Ascending aorta (tissue), 2 donors: ENCODE data around the gene RTN4. TPM values are rescaled to one million over a fixed set of nuclear protein-coding genes. Genes with fewer than 3 reads are reported as not detected.

Source experiments
- DNase-seq, 2 donors: peaks; one replicate each; pipeline ENCODE4 v3.0.0-alpha.2; 2019; ENCODE audit warnings: low spot score in 2 of 2
- H3K27ac ChIP-seq, 2 donors: fragments of 200-600 bp; sonication (generic); one replicate each; pipeline ENCODE4 v1.5.1; 2016 to 2017; ENCODE audit warnings: mild to moderate bottlenecking in 1 of 2
- H3K27me3 ChIP-seq: fragments of 200-600 bp; sonication (generic); one replicate; pipeline ENCODE4 v1.5.1; 2017
- H3K36me3 ChIP-seq, 2 donors: fragments of 200-600 bp; sonication (generic); one replicate each; pipeline ENCODE4 v1.5.1; 2016
- H3K4me1 ChIP-seq, 2 donors: fragments of 200-600 bp; sonication (generic); one replicate each; pipeline ENCODE4 v1.5.1; 2016 to 2017; ENCODE audit warnings: mild to moderate bottlenecking in 1 of 2
- H3K4me3 ChIP-seq, 2 donors: fragments of 200-600 bp; sonication (generic); one replicate each; pipeline ENCODE4 v1.5.1; 2016 to 2017; ENCODE audit warnings: mild to moderate bottlenecking in 1 of 2
- H3K9me3 ChIP-seq, 2 donors: fragments of 200-600 bp; sonication (generic); one replicate each; pipeline ENCODE4 v1.5.1; 2016
- intact Hi-C: fragments of 100-400 bp; cut with DNase I; formaldehyde crosslinking; loops from one replicate; pipeline ENCODE4 v1.15.1; 2023
- total RNA-seq: library from RNA; depleted of rRNA; stranded (reverse); fragments of >200 nt; gene quantifications from one replicate; pipeline ENCODE4 v1.1.0, GENCODE V29; 2016
- TF ChIP-seq, protein P1 (sequence below), 3 experiments: fragments of 200-600 bp in 2 of 3; fragments of 450-650 bp in 1 of 3; sonication (generic) in 2 of 3; IDR thresholded peaks; one replicate each; pipeline ENCODE4 v1.5.1; 2016 to 2019; ENCODE audit warnings: antibody characterized with exemption in 3 of 3, mild to moderate bottlenecking in 1 of 3, moderate library complexity in 1 of 3

The RTN4 gene
- total RNA-seq, 1 donor from 2014 or later = 296 TPM

DNA sequence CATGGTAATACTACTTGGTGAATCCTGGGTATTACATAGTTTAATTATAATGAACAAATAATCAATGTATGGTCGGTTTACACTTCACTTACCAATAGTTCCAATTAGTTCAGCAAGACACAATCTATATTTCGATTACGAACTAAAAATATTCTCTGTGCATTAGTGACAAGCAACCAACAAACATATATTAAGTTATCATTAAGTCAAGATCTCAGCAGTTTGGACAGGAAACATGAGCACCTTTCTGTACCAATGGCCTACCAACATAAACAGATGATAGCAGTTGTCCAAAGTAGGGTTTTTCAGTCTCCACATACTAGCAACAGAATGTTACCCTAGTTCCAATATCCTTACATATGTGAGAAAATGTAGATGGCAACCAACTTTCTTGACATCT is 32.8 kb downstream of the RTN4 start:
- Histone ChIP-seq H3K36me3 (peaks cover 0 to 5% of the 10 kb centered on the region in 2 donors), H3K27ac (no peak overlapping the region), H3K4me3 (no peak overlapping the region), H3K27me3 (no peaks in the 10 kb centered on the region), H3K4me1 (peaks cover 2 to 22% of the 10 kb centered on the region in 2 donors), H3K9me3 (peaks cover 0 to 11% of the 10 kb centered on the region in 2 donors)
- no peak for DNase-seq
- intact Hi-C loops = loop anchor here (10.0 kb wide), 1 partner anchor 113 kb away; no protein-coding TSS in a partner anchor
- TF ChIP-seq, protein P1, sequence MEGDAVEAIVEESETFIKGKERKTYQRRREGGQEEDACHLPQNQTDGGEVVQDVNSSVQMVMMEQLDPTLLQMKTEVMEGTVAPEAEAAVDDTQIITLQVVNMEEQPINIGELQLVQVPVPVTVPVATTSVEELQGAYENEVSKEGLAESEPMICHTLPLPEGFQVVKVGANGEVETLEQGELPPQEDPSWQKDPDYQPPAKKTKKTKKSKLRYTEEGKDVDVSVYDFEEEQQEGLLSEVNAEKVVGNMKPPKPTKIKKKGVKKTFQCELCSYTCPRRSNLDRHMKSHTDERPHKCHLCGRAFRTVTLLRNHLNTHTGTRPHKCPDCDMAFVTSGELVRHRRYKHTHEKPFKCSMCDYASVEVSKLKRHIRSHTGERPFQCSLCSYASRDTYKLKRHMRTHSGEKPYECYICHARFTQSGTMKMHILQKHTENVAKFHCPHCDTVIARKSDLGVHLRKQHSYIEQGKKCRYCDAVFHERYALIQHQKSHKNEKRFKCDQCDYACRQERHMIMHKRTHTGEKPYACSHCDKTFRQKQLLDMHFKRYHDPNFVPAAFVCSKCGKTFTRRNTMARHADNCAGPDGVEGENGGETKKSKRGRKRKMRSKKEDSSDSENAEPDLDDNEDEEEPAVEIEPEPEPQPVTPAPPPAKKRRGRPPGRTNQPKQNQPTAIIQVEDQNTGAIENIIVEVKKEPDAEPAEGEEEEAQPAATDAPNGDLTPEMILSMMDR (IDR thresholded peaks at IDR 0.05) = no peak

DNA sequence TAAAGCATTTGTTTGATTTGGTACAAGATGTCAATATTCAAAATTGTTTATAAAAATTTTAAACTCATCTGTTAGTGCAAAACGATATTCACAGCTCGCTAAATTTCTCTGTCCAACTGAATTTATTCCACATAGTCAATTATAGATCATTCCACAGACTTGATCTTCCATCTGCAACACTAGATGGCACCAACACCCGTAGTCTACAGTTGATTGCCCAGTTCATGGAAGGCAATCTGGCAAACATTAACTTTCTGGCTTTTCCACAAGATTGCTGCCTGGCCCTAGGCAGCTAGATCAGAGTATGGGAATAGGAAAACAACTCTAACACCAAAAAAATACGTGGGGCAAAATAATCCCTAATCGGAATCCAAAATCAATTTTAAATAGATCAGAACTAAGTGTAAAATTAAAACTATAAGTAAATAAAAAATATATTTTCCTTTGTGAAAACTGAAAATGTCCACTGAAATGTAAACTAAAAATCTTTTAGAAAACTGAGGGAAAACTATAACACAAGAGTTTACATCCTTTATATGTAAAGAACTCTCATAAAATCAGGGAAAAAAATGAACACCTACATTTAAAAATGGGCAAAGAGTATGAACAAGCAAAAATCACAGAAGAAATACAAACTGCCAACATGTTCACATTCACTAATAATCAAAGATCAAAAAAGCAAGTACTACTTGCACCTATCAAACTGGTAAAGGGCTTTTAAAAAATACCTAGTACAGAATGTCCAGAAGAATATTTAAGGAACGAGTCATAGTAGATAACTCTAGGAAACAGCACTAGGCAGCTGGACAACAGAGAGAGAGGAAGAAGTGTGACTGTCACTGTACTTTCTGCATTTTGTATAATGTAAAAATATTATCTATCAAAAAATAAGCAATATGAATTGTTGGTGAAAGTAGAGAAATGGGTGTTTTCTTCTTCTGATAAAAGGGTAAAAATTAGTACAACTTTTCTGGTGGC is 35.0 kb downstream of the RTN4 start:
- intact Hi-C loops = loop anchor here (1.0 to 10.0 kb wide), 3 partner anchors 34 to 153 kb away; no protein-coding TSS in a partner anchor
- Histone ChIP-seq H3K36me3 (no peaks in the 10 kb centered on the region), H3K27me3 (no peaks in the 10 kb centered on the region), H3K27ac (no peak overlapping the region), H3K9me3 (peaks cover 0 to 6% of the 10 kb centered on the region in 2 donors), H3K4me3 (no peak overlapping the region), H3K4me1 (peaks cover 2 to 41% of the 10 kb centered on the region in 2 donors)
- peak in 1 of 2 donors; percentile 71 for DNase-seq
- TF ChIP-seq, protein P1 (IDR thresholded peaks at IDR 0.05) = peak; percentile 42 to 78 (median 49)

DNA sequence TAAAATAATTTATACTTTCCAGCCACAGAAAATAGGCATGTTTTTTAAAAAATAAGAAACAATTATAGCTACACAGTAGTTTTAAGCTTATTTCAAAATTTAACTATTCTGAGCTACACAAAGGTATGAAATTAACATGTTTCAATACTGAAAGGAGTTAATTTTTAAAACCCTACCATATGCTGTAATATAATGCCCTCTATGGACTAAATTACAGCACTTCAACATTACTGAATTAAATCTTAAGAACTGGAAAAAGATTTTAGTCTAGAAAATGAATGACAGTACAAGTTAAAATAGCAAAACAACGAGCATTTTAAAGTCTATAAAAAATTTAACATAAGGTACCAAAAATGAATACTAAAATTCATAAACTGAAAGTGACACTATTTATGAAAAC is 36.3 kb downstream of the RTN4 start:
- Histone ChIP-seq H3K9me3 (no peaks in the 10 kb centered on the region), H3K36me3 (no peaks in the 10 kb centered on the region), H3K27me3 (no peaks in the 10 kb centered on the region), H3K27ac (no peak overlapping the region), H3K4me3 (no peak overlapping the region), H3K4me1 (peaks cover 2 to 46% of the 10 kb centered on the region in 2 donors)
- intact Hi-C loops = loop anchor here (2.0 to 10.0 kb wide), 2 partner anchors 35 to 109 kb away; no protein-coding TSS in a partner anchor
- TF ChIP-seq, protein P1 (IDR thresholded peaks at IDR 0.05) = peak in 1 of 3 experiments; percentile 29
- no peak for DNase-seq

DNA sequence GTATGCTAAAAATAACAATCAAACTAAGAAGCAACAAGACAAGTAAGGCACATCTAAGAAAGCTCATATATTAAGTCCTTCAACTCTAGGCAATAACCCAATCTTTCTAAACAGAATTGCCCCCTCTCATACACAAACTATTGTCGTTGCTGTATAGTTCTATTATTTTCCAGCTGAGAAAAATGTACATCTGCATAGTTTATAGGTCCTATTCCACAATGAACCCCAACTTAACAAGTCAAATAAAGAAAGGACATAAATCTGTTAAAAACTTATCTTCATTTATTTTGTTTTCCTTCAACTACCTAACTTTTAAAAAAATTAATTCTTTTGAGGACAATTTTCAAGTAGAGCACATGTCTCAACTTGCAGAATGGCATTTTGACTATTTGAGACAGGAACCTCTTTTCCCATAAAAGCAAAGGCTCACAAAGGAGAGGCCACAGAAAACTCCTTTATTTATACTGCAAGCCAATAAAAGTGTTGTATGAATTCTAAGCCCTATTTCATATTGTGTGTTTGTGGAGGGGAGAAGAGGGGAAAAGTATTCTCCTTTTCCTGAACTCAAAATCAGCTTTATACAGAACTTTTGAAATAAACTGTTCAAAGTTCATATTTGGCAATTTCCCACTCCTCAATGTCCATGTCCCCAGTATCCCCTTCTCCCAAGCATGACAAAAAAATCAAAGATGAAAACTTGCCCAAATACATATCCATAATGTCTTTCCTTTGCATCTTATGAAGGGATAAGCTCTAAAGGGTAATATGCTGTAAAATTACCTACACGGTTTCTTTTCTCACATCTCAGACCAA is 37.4 kb downstream of the RTN4 start:
- peak overlapping the region; percentile 4 to 58 for H3K27ac ChIP-seq
- H3K4me3 ChIP-seq = no peak overlapping the region
- H3K27me3 ChIP-seq = no peaks in the 10 kb centered on the region
- TF ChIP-seq, protein P1 (IDR thresholded peaks at IDR 0.05) = no peak
- DNase-seq = no peak
- H3K9me3 ChIP-seq = no peaks in the 10 kb centered on the region
- H3K36me3 ChIP-seq = no peaks in the 10 kb centered on the region
- peaks cover 2 to 57% of the 10 kb centered on the region in 2 donors for H3K4me1 ChIP-seq
- intact Hi-C loops = loop anchor here (10.0 kb wide), 1 partner anchor 108 kb away; no protein-coding TSS in a partner anchor
